GM23338 (cell line): Measurements from ENCODE around the gene SEC16A.

Experiments
- CTCF ChIP-seq, 2 experiments: fragments of 200-600 bp in 1 of 2; sonication (generic) in 1 of 2; conservative IDR thresholded peaks; 2 replicates each; pipeline versions ENCODE4 v1.5.1 to v1.6.1; 2016 to 2017; ENCODE audit warnings: antibody characterized with exemption in 2 of 2, low read depth in 2 of 2, mild to moderate bottlenecking in 2 of 2, moderate library complexity in 1 of 2
- EZH2phosphoT487 ChIP-seq: fragments of 200-600 bp; sonication (generic); IDR thresholded peaks from one replicate; pipeline ENCODE4 v1.8.1; 2018; ENCODE audit warnings: antibody characterized with exemption; ENCODE audit not compliant: unreplicated experiment
- POLR2AphosphoS5 ChIP-seq: IDR thresholded peaks from 2 replicates; pipeline ENCODE4 v1.6.1; 2016; ENCODE audit warnings: antibody characterized with exemption, low read depth
- TF ChIP-seq, protein P1 (sequence below): IDR thresholded peaks from 2 replicates; pipeline ENCODE4 v1.6.1; 2016; ENCODE audit warnings: antibody characterized with exemption

- TF ChIP-seq CTCF (conservative IDR thresholded peaks at IDR 0.05; ENCODE audit: low read depth in 2 of 2) (no peak), POLR2AphosphoS5 (no peak), EZH2phosphoT487 (no peak)
- TF ChIP-seq, protein P1, sequence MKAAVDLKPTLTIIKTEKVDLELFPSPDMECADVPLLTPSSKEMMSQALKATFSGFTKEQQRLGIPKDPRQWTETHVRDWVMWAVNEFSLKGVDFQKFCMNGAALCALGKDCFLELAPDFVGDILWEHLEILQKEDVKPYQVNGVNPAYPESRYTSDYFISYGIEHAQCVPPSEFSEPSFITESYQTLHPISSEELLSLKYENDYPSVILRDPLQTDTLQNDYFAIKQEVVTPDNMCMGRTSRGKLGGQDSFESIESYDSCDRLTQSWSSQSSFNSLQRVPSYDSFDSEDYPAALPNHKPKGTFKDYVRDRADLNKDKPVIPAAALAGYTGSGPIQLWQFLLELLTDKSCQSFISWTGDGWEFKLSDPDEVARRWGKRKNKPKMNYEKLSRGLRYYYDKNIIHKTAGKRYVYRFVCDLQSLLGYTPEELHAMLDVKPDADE, result no peak
Observed at GRCh38 chr9:136486131-136486530, 3.3 kb upstream of the SEC16A start.
